GM18517 (cell line): ENCODE measurements around the gene FOXN3.

ENCODE experiments used
- ATAC-seq: cut with Tn5 transposase; IDR thresholded peaks from one replicate; pipeline ENCODE4 v1.9.1; 2021; ENCODE audit warnings: mild to moderate bottlenecking, moderate library complexity; ENCODE audit not compliant: unreplicated experiment

FOXN3 gene

DNA sequence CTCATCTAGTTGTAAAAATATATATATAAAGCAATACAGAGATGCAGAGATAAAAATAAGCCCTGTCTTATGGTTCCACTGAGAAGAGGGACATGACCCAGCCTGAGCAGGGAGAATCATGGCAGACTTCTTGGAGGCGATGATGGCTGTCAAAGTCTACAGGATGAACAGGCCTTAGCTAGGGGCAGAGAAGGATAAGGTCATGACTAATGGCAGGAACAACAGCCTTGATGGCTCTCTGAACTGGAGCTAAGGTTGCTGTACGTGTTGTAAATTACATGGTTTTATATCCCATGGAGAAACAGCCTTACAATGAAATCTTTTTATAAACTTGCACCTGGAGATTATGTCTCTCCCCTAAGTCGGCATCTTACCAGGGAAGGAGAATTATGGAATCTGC lies 32.4 kb downstream of the FOXN3 start:
- ATAC-seq, result no peak

GRCh38 chr14:89384023-89384422 lies 33.0 kb downstream of the FOXN3 start:
- peak; percentile 94 for ATAC-seq

GRCh38 chr14:89382901-89383845 lies 33.9 kb downstream of the FOXN3 start:
- no peak for ATAC-seq

GRCh38 chr14:89382487-89382886 lies 34.5 kb downstream of the FOXN3 start:
- ATAC-seq, result no peak

DNA sequence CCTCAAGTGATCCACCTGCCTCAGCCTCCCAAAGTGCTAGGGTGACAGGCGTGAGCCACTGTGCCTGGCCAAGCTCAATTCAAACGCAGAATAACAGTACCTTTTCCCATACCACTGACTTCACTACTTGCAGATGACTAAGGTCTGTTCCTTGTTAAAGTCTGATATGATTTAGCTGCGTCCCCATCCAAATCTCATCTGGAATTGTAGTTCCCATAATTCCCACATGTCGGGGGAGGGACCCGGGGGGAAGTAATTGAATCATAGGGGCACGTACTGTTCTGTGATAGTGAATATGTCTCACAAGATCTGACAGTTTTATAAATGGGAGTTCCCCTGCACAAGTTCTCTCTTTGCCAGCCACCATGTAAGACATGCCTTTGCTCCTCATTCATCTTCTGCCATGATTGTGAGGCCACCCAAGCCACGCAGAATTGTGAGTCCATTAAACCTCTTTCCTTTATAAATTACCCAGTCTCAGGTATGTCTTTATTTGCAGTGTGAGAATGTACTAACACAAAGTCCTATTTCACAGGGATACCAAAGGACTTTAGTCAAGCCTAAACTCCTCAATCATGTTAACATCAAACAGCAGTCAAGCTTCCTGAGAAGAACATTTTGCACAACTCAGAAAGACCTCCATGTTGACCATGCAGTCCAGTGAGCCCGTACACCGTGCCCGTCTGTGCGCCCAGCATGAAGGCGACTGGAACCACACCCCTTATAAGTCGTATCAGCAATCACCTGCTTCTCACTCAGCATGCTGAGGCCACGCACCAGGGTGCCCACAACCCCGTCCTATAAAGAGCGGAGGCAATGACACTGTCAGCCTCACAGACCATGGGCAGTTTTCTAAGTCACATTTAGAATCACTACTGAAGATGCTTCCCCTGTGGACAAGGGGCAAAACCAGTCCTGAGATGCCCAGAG lies 36.9 kb downstream of the FOXN3 start:
- no peak for ATAC-seq

DNA sequence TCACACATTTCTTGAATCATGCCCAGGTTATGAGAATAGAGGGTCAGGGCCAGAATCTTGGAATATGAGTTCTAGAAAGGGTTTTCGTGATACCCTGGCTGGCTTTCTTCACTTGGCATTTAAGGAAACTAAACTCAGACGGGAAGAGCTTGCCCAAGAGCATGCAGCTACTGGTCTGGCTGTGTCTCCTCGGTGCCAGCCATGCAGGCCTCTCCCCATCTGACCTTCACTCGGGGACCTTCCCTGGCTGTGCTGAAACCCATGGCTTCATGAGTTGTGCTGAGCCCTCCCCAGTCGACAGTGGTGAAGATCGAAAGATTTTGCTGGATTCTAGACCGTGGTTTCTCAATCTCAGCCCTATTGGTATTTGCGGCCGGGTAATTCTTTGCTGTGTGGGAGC lies 38.0 kb downstream of the FOXN3 start:
- ATAC-seq, result no peak

GRCh38 chr14:89378119-89378518 lies 38.9 kb downstream of the FOXN3 start:
- ATAC-seq, result no peak

DNA sequence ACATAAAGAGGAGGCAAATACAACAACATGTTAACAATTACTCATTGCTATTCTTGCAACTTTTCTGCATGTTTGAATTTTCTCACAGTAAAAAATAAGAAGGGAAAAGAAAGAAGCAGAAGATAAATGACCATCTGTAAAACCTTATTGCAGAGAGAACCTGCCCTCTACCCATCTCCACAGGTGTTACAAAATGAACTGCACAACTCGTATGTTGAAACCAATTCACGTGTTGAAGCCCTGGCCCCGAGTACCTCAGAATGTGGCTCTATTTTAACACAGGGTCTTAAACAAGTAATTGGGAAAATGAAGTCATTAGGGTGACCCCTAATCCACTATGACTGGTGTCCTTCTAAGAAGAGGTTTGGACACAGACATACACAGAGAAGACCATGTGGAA lies 39.5 kb downstream of the FOXN3 start:
- no peak for ATAC-seq

DNA sequence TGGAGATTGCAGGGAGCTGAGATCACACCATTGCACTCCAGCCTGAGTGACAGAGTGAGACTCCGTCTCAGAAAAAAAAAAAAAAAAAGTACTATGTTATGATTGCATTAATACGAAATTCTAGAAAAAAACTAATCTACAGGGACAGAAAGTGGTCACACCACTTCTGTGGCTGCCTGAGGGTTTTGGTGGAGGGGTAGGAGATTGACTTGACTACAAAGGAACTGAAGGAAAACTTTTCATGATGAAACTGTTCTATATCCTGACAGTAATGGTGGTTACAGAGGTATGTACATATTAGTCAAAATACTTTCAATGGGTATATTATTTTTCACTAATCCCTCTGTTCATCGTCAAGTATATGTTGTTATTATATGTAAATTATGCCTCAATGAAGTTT lies 42.1 kb downstream of the FOXN3 start:
- ATAC-seq, result no peak

GRCh38 chr14:89373185-89373584 lies 43.8 kb downstream of the FOXN3 start:
- no peak for ATAC-seq

- no peak for ATAC-seq
These were observed 44.5 kb downstream of the FOXN3 start for GRCh38 chr14:89372512-89372883.

- ATAC-seq, result no peak
These were observed 45.2 kb downstream of the FOXN3 start for GRCh38 chr14:89371585-89372511.

DNA sequence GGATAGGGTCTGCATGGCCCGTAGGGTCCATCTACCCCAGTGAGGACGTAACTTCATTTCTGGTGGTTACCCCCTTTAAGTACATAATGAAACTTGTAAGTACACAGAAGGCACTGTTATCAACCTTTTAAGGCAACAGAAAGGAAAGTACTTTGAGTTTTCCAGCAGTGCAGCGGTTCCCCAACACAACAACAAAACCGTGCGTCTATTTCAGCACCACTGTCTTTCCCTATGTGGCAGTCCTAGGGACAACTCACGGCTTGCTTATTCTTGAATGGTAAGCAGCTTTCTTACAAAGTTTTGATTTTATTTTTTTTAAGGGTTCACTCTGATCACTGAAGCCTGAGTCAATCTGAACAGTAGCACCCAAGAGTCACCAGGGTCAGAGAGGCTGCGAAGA lies 46.3 kb downstream of the FOXN3 start:
- ATAC-seq, result no peak

- ATAC-seq, result no peak
These were observed 46.7 kb downstream of the FOXN3 start for GRCh38 chr14:89370381-89370780.

- ATAC-seq, result no peak
These were observed 47.4 kb downstream of the FOXN3 start for GRCh38 chr14:89369656-89370055.

DNA sequence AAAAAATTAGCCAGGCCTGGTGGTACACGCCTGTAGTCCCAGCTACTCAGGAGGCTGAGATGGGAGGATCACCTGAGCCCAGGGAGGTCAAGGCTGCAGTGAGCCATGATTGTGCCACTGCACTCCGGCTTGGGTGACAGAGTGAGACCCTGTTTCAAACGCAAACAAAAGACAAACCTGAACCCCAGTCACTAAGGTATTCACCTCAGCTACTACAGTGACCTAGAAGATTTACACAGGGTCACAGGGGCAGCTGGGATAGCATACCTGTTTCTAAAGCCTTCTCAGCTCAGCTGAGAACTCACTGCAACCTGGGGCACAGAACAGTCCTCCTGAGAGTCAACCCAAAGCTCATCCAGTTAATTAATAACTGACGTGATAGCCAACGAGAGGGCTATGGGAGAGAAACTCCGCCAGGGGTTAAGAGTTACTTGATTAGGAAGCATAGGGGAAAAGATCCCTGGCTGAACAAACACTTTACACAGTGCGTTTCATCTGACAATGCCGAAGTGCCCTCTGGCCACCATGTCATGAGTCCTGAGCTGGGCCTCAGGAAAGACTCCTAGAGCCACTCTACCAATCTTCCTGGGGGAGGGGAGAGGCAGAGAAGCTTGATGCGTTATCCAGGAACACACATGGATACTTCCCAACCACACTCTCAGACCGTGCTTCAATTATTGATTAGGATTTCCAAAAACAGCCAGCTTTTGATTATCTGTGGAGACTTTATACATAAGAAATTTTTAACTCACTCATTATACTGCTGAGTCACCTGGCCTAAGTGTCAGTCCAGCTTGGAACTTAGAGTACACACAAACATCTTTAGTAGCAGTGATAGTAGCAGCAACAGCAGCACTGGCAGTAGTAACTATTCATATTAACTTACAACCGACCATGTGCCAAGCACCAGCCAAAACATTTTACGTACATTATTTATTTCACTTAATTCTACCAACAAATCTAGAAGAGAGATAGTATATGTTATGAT lies 48.2 kb downstream of the FOXN3 start:
- no peak for ATAC-seq

- no peak for ATAC-seq
These were observed 49.3 kb downstream of the FOXN3 start for GRCh38 chr14:89367779-89368120.

GRCh38 chr14:89366864-89367778 lies 49.9 kb downstream of the FOXN3 start:
- ATAC-seq, result no peak
